GM20000 (cell line): ENCODE data around the gene CHST8.
A peak's percentile ranks its signal among the peaks of the same experiment; 100 is the strongest.

Experiments
- DNase-seq: peaks from one replicate; pipeline ENCODE4 v3.0.0; 2012; ENCODE audit warnings: low spot score
- TF ChIP-seq, protein P1 (sequence below): IDR thresholded peaks from 2 replicates; pipeline ENCODE4 v1.5.1; 2012; ENCODE audit warnings: mild to moderate bottlenecking, control low read depth; ENCODE audit errors: extremely low read depth, missing control alignments

Gene CHST8, protein sequence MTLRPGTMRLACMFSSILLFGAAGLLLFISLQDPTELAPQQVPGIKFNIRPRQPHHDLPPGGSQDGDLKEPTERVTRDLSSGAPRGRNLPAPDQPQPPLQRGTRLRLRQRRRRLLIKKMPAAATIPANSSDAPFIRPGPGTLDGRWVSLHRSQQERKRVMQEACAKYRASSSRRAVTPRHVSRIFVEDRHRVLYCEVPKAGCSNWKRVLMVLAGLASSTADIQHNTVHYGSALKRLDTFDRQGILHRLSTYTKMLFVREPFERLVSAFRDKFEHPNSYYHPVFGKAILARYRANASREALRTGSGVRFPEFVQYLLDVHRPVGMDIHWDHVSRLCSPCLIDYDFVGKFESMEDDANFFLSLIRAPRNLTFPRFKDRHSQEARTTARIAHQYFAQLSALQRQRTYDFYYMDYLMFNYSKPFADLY

DNA sequence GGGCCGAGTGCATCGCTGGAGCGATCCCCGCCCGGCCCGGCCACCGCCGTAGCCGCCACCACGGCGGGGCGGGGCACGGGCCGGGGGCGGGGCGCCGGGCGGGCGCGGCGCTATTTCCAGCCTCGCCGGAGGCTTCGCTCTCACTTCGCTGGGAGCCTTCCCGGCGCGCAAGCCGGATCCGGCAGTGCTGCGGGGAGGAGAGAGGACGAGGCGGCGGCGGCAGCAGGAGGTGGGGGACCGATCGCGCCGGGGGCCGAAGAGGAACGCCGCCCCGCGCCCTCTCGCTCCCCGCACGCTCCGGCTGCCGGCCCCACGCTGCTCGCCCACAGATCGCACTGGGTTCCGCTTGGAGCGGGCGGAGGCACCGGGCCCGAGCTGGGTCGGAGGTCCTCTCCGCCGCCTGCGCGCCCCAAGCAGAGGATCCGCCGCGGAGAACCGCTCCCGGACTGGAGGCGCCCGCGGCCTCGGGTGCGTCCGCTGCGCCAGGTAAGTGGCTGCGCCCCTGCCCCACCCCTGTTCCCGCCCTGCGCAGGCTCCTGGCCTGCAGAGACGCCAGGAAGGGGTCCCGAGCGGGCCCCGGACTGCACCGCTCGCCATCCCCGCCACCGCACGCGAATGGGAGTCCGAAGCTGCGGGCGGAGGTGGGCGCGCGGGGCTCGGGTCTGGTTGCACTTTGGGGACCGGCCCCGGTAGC lies at the start of gene CHST8:
Gene CHST8, plus strand, starts transcription at position 143 of the 694 bp plus-strand sequence. CDS start 67,309 bp downstream, outside the sequence.
- peak; percentile 54 for DNase-seq
- TF ChIP-seq, protein P1, sequence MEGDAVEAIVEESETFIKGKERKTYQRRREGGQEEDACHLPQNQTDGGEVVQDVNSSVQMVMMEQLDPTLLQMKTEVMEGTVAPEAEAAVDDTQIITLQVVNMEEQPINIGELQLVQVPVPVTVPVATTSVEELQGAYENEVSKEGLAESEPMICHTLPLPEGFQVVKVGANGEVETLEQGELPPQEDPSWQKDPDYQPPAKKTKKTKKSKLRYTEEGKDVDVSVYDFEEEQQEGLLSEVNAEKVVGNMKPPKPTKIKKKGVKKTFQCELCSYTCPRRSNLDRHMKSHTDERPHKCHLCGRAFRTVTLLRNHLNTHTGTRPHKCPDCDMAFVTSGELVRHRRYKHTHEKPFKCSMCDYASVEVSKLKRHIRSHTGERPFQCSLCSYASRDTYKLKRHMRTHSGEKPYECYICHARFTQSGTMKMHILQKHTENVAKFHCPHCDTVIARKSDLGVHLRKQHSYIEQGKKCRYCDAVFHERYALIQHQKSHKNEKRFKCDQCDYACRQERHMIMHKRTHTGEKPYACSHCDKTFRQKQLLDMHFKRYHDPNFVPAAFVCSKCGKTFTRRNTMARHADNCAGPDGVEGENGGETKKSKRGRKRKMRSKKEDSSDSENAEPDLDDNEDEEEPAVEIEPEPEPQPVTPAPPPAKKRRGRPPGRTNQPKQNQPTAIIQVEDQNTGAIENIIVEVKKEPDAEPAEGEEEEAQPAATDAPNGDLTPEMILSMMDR, result no peak

DNA sequence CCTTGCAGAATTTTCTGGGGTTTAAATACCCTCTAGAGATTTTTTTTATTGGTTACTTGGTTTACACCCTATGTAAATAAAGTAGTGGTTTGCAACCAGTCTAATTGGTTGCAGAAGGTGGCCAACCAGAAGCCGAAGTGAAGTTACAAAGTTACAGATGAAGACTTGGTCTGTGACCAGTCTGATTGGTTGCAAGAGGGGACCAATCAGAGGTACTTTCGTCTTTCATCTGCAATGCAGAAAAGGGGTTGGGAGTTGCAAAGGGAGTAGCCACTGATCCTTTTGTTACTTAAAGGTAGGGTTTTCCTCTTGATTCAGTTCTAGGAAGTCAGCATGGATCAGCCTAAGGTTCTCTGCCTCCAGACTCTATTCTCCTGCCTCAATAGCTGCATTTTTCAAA lies 48.8 kb upstream of the CHST8 start:
- DNase-seq, result no peak
- TF ChIP-seq, protein P1, result no peak

DNA sequence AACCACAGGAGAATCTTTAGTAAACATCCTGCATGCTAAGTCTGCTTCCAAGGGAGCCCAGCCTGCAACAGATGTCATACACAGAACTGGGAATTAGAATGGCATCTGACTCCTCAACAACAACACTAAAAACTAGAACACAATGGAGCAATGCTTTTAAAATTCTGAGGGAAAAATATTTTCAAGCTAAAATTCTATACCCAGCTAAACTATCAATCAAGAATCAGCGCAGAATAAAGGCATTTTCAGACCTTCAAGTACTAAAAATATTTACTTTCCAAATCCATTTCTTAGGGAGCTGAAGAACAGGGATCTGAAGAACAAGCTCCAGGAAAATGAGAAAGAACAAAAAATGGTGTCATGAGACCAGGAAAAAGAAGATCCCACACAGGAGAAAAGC lies 46.9 kb upstream of the CHST8 start:
- TF ChIP-seq, protein P1, result no peak
- DNase-seq, result no peak

DNA sequence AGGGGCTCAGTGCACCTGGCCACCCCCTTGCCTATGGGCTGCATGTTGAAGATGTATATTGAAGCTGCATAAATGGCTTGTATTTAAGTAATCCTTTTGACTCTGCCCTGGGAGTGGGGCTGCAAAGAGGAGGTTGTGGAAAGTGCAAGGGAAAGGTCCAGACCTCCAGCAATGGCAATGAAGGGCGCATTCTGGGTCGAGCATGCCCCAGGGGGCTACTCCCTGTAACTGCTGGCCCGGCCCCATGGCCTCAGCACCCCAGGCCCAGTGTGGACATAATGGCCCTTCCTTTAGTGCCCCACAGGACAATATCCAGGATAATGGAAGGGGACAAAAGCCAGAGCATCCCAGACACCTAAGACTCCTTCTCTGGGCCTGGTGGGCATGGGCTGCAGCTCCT lies 43.1 kb upstream of the CHST8 start:
- DNase-seq, result no peak
- TF ChIP-seq, protein P1, result no peak

DNA sequence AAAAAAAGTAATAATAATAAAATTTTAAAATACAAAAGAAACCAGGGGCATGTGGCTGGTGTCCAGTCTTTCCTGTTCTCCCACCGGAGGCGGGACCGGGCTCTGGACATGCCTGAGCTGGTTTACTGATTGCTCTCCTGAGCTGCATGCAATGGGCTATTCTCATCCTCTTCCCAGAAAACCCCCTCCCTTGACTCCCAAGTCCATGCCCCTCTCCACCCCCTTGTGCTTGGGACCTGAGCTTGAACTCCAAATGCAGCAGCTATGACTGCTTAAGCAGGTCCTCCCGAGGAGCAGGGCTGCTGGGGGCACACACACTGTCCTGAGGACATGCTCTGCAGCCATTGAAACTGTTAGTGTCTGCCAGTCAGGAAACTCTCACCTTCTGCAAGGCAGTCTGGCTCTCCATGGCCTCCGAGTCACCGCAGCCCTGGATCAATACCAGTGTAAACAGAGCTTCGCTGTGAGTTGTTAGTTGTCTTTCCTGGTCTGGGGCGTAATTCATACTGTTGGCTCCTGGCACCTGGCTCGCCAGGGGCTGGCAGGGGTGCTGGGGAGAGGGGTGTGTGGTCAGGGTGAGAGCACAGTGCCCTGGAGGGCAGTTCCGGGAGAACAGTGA lies 41.6 kb upstream of the CHST8 start:
- no peak for DNase-seq
- TF ChIP-seq, protein P1, result no peak

DNA sequence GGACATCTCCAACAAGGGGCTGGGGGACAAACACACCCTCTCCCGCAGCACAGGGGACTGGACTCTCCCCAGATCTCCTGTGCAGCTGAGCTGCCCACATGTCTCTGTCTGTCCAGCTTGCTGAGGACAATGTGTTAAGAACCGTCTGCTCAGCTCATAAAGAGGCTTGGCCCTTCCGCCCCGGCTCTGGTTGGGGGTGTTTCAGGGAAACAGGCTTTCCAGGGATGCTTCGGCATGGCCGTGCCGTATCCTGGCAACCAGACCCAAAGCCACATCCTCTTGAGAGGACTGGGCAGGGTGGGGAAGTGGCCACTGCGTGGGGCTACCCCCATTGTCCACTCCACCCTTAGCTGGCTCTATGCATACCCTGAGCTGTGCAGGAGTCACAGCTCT lies 41.1 kb upstream of the CHST8 start:
- TF ChIP-seq, protein P1, result no peak
- no peak for DNase-seq

DNA sequence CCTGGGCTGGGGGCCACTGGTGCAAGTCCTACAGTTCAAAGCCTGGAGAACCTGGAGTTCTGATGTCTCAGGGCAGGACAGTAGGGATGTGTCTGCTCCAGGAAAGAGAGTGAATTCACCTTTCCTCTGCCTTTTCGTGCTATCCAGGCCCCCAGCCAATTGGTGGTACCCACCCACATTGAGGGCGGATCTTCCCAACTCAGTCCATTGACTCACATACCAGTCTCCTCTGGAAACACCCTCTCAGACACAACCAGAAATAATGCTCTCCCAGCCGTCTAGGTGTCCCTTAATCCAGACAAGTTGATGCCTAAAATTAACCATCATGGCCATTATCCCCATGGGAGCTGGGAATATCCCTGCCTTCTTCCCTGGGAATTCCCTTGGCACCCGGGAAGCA lies 38.8 kb upstream of the CHST8 start:
- TF ChIP-seq, protein P1, result no peak
- DNase-seq, result no peak
